HG02759 (cell line): ENCODE measurements around the gene PODNL1.
"Not testable (repeated sequence)": the region's sequence is repeated elsewhere in the genome, so short reads cannot be mapped to it uniquely, and the experiment has no call there.

Experiments used
- ATAC-seq: cut with Tn5 transposase; IDR thresholded peaks from one replicate; pipeline ENCODE4 v1.9.1; 2021; ENCODE audit warnings: mild to moderate bottlenecking, moderate library complexity; ENCODE audit not compliant: unreplicated experiment

PODNL1 gene

GRCh38 chr19:13929340-13929739 lies 8.9 kb downstream of the PODNL1 start:
- ATAC-seq: no peak

- no peak for ATAC-seq
These were observed 11.5 kb downstream of the PODNL1 start for GRCh38 chr19:13926715-13927114.

- ATAC-seq: no peak
These were observed 12.2 kb downstream of the PODNL1 start for GRCh38 chr19:13926010-13926409.

- no peak for ATAC-seq
These were observed 14.8 kb downstream of the PODNL1 start for GRCh38 chr19:13923194-13923987.

- ATAC-seq: not testable (repeated sequence)
These were observed 16.1 kb downstream of the PODNL1 start for GRCh38 chr19:13922118-13922517.

- ATAC-seq: no peak
These were observed 17.1 kb downstream of the PODNL1 start for GRCh38 chr19:13920940-13921747.

GRCh38 chr19:13920524-13920923 lies 17.7 kb downstream of the PODNL1 start:
- ATAC-seq: no peak

- no peak for ATAC-seq
These were observed 19.3 kb downstream of the PODNL1 start for GRCh38 chr19:13918726-13919411.

- no peak for ATAC-seq
These were observed 20.3 kb downstream of the PODNL1 start for GRCh38 chr19:13917888-13918406.

- ATAC-seq: no peak
These were observed 23.4 kb downstream of the PODNL1 start for GRCh38 chr19:13914777-13915176.

GRCh38 chr19:13913352-13913751 lies 24.9 kb downstream of the PODNL1 start:
- no peak for ATAC-seq

- no peak for ATAC-seq
These were observed 28.8 kb downstream of the PODNL1 start for GRCh38 chr19:13909430-13909829.

GRCh38 chr19:13908674-13909073 lies 29.5 kb downstream of the PODNL1 start:
- no peak for ATAC-seq

GRCh38 chr19:13906910-13907309 lies 31.3 kb downstream of the PODNL1 start:
- ATAC-seq: no peak

- peak; percentile 8 for ATAC-seq
These were observed 31.7 kb downstream of the PODNL1 start for GRCh38 chr19:13906521-13906904.

GRCh38 chr19:13905634-13906520 lies 32.3 kb downstream of the PODNL1 start, which contains the start of the genes BRME1 and CC2D1A:
Gene BRME1, minus strand, starts transcription at chr19:13906117. Its CDS starts 1,225 bp downstream, at chr19:13904892.
Gene CC2D1A, plus strand, starts transcription at chr19:13906201. Its CDS starts 241 bp downstream, at chr19:13906442.
- peak; percentile 96 for ATAC-seq

- ATAC-seq: no peak
These were observed 35.1 kb downstream of the PODNL1 start for GRCh38 chr19:13902993-13903555.

- no peak for ATAC-seq
These were observed 38.2 kb downstream of the PODNL1 start for GRCh38 chr19:13899912-13900584.

- no peak for ATAC-seq
These were observed 38.8 kb downstream of the PODNL1 start for GRCh38 chr19:13899393-13899792.
